COLO668 (cell line): Measurements from ENCODE around the gene ZNF688.
A peak's percentile ranks its signal among the peaks of the same experiment; 100 is the strongest.
"Not testable (repeated sequence)": the region's sequence is repeated elsewhere in the genome, so short reads cannot be mapped to it uniquely, and the experiment has no call there.

Experiments used
- DNase-seq: peaks from one replicate; lab custom pipeline; 2025; ENCODE audit not compliant: unreplicated experiment; lab: John Stamatoyannopoulos, UW

The ZNF688 gene

GRCh38 chr16:30535106-30535776, 36.3 kb downstream of the ZNF688 start:
- DNase-seq, result no peak

GRCh38 chr16:30534368-30535105, 37.0 kb downstream of the ZNF688 start, which contains the start of gene ZNF747:
Gene ZNF747 (minus strand): TSS chr16:30534858. CDS start chr16:30534679, 179 bp downstream.
- DNase-seq, result peak; percentile 93

GRCh38 chr16:30533748-30534367, 37.7 kb downstream of the ZNF688 start:
- peak; percentile 39 for DNase-seq

- DNase-seq, result peak; percentile 40
Observed at GRCh38 chr16:30533146-30533522, 38.4 kb downstream of the ZNF688 start.

- no peak for DNase-seq
Observed at GRCh38 chr16:30532285-30533145, 39.0 kb downstream of the ZNF688 start.

- no peak for DNase-seq
Observed at GRCh38 chr16:30530163-30531037, 41.1 kb downstream of the ZNF688 start.

GRCh38 chr16:30528799-30529457, 42.6 kb downstream of the ZNF688 start:
- DNase-seq, result no peak

- peak; percentile 35 for DNase-seq
Observed at GRCh38 chr16:30527635-30528178, 43.8 kb downstream of the ZNF688 start.

GRCh38 chr16:30526823-30527634, 44.5 kb downstream of the ZNF688 start:
- peak; percentile 99 for DNase-seq

GRCh38 chr16:30526137-30526822, 45.2 kb downstream of the ZNF688 start, which contains the start of gene ZNF768:
Gene ZNF768 (minus strand): TSS chr16:30526566. CDS start chr16:30526413, 153 bp downstream.
- peak; percentile 71 for DNase-seq

GRCh38 chr16:30525844-30526136, 45.7 kb downstream of the ZNF688 start:
- no peak for DNase-seq

- DNase-seq, result no peak
Observed at GRCh38 chr16:30524575-30525568, 46.6 kb downstream of the ZNF688 start.

- no peak for DNase-seq
Observed at GRCh38 chr16:30523768-30524574, 47.5 kb downstream of the ZNF688 start.

- not testable (repeated sequence) for DNase-seq
Observed at GRCh38 chr16:30522702-30523463, 48.6 kb downstream of the ZNF688 start.
